Activated T-helper 1 cell treated with anti-CD3 and anti-CD28 coated beads, Interleukin-2, amount 50 U/mL, for 16 hours (primary cell): ENCODE results near the gene PTBP2.

Experiments used
- DNase-seq, 2 donors: peaks; one replicate each; pipeline ENCODE4 v3.0.0-alpha.2; 2020; ENCODE audit warnings: low read depth in 1 of 2, low spot score in 1 of 2

PTBP2 gene, protein sequence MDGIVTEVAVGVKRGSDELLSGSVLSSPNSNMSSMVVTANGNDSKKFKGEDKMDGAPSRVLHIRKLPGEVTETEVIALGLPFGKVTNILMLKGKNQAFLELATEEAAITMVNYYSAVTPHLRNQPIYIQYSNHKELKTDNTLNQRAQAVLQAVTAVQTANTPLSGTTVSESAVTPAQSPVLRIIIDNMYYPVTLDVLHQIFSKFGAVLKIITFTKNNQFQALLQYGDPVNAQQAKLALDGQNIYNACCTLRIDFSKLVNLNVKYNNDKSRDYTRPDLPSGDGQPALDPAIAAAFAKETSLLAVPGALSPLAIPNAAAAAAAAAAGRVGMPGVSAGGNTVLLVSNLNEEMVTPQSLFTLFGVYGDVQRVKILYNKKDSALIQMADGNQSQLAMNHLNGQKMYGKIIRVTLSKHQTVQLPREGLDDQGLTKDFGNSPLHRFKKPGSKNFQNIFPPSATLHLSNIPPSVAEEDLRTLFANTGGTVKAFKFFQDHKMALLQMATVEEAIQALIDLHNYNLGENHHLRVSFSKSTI

DNA sequence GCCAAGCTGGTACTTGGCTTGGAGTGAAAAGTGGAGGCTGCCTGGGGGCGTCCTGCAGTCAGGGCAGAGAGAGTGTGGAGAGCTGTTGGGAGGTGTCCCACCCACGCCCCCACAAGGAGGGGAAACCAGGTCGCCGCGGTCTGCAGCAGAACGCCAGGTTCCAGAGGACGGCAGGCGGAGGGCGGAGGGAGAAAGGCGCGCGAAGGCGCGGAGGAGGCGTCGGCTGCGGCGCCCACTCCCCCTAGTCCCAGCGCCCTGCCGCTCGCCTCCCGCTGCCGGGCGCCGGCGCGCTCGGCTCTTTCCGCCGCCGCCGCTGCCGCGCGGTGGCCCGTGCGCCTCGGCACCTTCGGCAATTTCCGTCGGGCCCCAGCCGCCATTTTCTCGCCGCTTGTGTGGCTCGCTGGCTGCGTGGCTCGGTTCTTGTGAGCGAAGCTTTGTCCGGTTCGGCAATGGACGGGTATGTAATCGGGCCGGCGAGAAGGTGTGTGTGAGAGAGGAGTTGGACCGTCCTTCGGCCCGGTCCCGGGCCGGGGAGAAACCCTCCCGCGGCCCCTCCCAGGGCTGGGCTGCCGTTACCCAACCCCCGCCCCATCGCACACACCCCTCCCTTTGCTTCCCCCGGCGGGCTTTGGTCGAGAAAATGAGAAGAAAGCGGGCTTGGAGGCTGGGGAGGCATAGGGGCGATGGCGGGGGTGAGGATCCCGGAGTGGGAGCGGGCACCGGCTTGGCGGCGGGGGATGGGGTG, at the start of gene PTBP2:
Gene PTBP2 (plus strand): TSS at position 369 of the 745 bp plus-strand sequence. CDS start 81 bp downstream, at position 450.
- peak; percentile 62 to 66 for DNase-seq

DNA sequence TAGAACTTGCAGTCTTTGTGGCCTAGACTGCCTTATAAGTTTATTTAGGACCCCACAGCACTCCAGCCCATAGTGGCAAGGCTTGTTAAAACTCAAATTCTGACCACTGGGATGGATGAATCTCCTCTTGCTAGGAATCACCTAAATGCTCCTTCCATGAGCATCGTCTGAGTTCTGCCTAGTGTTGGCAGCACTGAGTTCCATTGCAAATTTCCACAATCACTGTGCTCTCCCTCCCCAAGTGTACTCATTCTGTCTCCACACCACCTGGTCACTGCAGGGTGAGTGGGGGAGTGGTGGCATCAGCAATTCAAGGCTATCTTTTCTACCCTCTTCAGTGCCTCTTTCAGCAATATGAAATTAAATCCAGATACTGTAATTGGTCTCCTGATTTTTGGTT, 46.7 kb upstream of the PTBP2 start:
- no peak for DNase-seq

- DNase-seq, result no peak
Measured at GRCh38 chr1:96682056-96682455, 39.5 kb upstream of the PTBP2 start.

DNA sequence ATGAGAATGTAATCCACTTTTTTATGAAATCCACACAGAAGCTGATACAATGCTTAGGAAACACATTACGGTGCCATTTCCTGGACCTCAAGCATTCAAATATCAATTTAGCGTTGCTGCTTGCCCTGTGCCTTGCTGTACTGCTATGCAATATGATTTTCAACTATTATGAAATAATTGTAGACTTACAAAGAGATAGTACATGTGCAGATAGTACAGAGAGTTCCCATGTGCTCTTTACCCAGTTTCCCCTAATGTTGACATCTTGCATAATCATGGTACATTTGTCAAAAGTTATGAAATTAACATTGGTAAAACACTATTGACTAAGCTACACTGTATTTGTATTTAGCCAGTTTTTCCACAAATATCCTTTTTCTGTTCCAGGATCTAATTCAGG, 37.7 kb upstream of the PTBP2 start:
- no peak for DNase-seq

DNA sequence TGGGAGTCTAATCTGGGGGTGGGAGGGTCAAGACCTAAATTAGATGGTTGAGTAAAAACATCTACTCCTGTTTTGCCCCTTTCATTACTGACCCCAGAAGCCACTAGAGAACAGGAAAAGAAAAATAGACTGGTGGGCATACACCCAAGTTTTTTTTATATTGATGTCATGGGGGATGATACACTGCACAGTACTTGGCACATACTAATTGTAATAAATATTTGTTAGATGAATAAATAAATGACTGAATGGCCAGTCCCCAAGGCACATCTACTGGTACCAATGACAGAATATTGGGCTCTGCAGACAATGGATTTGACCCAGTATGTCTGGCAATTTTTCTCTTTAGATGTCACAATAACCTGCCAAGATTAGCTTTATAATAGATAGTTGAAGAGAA, 36.8 kb upstream of the PTBP2 start:
- no peak for DNase-seq

- DNase-seq, result no peak
Measured at GRCh38 chr1:96688767-96689166, 32.8 kb upstream of the PTBP2 start.

DNA sequence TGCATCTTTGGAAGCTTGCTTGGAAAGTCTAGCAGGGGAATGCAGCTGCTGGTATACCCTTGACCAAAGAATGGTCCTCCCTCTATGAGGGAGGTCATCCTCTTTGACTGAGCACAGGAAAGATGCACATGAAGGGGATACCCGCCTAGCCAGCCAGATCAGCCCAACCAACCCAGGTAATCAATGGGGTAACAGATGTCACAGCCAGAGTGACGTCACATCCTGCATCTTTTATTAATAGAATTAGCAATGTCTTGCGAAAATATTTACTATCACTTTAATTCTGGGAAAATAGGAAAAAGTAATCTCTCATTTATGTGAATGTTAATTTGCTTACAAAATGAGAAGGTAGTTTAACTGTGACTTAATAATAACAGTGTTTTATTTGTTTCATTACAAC, 25.6 kb upstream of the PTBP2 start:
- no peak for DNase-seq

DNA sequence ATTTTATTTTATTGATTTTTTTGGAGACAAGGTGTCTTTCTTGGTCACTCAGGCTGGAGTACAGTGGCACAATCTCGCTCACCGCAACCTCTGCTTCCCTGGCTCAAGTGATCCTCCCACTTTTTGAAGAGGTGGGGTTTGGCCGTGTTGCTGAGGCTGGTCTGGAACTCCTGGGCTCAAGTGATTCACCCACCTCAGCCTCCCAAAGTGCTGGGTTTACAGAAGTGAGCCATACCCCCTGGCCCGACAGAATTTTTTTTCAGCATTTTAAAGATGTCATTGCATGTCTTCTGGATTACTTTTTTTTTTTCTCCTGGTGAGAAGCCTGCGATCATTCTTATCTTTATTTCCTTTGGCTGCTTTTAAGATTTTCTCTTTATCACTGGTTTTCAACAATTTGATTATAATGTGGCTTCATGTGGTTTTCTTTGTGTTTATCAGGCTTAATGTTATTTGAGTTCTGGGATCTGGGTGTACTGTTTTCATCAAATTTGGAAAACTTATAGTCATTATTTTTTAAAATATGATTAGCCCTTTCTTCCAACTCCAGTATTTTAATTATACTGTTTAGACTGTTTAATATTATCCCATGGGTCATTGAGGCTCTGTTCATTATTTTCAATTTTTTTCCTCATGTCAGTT, 23.1 kb upstream of the PTBP2 start:
- DNase-seq, result no peak

GRCh38 chr1:96703186-96703585, 18.4 kb upstream of the PTBP2 start:
- DNase-seq, result no peak

- DNase-seq, result no peak
Measured at GRCh38 chr1:96707023-96707422, 14.6 kb upstream of the PTBP2 start.

DNA sequence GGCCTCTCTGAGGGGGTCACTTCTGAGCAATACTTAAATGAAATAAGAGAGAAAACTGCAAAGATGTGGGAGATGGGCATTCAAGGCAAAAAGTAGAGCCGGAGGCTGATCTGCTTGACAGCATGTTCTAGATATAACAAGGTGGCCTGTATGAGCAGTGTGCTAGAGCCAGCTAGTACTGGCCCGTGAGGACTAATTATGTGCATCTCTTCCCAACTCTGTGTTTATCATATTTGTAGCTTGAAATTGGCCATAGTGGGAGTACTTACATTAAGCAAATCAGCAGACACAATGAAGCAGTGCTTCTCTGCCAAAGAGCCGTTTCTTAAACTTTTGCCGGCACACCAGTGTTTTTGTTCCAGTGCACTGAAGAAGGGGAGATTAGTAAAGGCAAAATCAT, 13.1 kb upstream of the PTBP2 start:
- DNase-seq, result no peak

DNA sequence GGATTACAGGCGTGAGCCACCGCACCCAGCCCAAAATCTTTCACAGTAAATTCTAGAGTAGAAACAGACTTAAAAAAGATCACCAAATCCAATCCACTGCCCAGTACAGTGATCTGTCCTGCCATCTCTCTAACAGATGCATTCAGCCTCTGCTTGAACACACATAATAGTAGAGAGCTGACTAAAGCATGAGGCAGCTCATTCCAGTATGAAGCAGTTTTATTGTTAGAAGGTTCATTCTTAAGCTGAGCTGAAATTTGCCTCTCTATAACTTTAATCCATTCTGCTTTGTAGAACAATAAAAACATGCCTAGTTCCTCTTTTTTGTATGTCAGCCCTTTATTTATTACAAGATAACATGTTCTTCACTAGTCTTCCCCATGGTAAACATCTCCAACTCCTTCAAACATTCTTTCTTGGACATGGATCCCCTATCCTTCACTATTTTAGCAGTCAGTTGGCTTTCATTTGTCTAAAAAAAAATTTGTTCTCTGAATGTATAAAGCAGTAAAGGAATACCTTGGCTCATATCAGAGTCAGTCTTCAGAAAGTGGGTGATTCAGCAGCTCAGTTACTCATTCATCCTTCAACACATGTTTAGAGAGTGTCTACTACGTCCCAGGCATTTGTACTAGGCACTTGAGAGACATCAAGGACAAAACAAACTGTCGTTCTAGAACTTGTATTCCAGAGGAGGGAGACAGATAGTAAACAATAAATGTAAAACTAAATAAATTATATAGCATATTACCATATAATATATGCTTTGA, 10.7 kb upstream of the PTBP2 start:
- no peak for DNase-seq

DNA sequence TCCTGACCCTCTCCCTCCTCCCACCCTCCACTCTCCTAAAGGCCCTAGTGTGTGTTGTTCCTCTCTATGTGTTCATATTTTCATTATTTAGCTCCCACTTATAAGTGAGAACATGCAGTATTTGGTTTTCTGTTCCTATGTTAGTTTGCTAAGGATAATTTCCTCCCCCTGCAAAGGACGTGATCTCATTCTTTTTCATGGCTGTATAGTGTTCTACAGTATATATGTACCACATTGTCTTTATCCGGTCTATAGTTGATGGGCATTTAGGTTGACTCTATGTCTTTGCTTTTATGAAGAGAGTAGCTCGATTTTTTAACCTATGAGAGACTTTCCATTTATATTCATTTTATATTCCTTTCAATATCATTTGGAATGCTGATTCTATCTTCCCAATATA, 7.9 kb upstream of the PTBP2 start:
- DNase-seq, result no peak

- DNase-seq, result no peak
Measured at GRCh38 chr1:96714881-96715280, 6.7 kb upstream of the PTBP2 start.

- DNase-seq, result no peak
Measured at GRCh38 chr1:96715482-96715881, 6.1 kb upstream of the PTBP2 start.

DNA sequence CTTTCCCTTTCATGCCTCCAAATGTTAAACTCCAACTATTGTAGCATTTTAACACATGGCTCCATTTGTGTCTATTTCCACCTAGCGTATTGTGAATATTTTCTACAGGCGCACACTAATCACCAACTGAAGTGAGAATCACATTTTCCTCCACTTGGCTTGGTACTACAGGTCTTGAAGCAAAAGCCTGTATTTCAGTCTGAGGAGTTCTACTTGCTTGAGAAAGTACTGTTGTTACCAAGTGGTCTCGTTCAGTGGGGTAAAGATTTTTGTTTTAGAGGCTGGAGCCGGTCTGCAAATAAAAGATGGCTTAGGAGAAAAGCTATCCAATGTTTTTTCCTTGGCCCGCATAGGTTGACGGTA, 550 bp upstream of the PTBP2 start:
- no peak for DNase-seq

GRCh38 chr1:96722161-96722922, 758 bp downstream of the PTBP2 start:
- DNase-seq, result peak; percentile 14 to 23

GRCh38 chr1:96722958-96723357, 1.4 kb downstream of the PTBP2 start:
- no peak for DNase-seq

GRCh38 chr1:96723377-96723776, 1.8 kb downstream of the PTBP2 start:
- no peak for DNase-seq

DNA sequence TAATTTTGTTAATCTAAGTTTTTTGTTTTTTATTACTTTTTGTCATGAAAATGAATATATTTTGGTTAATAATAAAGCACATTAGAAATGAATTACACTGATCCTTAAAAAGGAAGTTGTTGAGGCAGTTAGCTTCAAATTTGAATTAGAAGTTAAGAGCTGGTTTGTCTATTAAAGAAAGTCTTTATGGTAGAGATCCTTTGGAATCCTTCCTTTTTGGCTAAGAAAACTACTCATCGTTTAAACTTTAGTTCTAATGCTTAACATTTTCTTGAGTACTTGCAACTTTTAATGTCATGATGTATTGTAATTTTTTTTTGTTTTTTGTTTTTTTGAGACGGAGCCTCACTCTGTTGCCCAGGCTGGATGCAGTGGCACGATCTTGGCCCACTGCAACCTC, 2.4 kb downstream of the PTBP2 start:
- no peak for DNase-seq
